HG03558 (cell line): ENCODE measurements around the gene GRM7.

Experiments used
- ATAC-seq: cut with Tn5 transposase; IDR thresholded peaks from one replicate; pipeline ENCODE4 v1.9.1; 2021; ENCODE audit warnings: moderate number of reproducible peaks; ENCODE audit not compliant: unreplicated experiment; ENCODE audit errors: extremely low read depth

GRM7 gene

DNA sequence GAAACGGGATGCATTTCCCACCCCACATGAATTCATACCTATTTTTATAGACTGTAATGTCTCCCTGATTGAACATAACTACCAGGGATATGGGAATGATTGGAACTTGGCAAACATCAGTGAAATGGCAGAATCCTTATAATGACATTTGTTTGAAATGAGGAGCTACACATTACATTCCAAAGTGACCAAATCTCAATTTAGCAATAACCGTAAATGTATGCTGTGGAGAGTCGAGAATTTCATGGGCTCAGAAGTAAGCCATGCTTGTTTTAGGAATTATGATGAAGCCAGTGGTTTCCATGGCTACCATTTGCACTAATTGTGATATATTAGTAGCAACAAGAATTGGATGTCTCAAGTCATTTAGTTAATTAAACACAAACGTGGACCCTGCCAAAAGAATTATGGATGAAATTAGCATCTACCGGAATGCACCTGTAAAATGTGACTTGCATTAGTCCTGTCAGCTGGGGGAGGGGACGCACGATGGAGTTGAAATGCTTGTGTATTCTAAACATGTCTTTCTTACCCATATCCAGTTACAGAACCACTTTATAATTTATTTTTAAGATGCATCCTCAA is 760.2 kb downstream of the GRM7 start:
- ATAC-seq = no peak

DNA sequence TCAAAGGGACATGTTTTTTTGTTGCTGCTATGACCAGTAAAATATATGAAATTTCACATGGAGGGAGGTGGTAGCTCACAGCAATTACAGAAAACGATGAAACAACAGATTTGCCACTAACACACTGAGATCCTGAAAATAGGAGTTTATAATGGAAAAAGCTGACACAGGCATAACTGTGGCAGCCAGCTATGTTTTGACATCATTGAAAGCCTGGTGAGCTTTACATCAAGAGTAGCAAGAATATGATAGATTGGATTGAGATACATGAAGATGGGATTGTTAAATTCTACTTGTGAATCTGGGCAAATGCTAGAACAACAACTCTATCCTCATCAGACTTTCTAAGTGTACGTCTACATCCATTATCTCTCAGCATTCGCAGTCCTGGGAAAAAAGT is 760.7 kb downstream of the GRM7 start:
- no peak for ATAC-seq

DNA sequence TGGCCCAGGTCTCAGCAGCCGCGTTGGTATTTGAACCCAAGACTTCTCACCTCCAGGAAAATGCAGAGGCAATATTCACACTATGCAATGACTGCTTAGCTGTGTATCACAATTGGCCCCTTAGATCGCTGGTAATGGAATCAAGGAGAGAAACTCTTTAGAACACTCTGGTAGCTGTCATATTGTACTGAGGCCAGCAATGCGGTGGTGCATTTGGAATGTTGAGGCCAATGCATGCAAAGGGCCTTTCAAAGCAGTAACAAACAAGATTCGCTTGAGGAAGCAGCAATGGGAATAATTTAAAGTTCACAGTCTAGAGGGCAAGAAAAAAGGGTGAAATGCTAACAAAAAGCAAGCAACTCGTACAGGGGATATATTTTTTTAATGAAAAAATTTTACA is 764.1 kb downstream of the GRM7 start:
- no peak for ATAC-seq

DNA sequence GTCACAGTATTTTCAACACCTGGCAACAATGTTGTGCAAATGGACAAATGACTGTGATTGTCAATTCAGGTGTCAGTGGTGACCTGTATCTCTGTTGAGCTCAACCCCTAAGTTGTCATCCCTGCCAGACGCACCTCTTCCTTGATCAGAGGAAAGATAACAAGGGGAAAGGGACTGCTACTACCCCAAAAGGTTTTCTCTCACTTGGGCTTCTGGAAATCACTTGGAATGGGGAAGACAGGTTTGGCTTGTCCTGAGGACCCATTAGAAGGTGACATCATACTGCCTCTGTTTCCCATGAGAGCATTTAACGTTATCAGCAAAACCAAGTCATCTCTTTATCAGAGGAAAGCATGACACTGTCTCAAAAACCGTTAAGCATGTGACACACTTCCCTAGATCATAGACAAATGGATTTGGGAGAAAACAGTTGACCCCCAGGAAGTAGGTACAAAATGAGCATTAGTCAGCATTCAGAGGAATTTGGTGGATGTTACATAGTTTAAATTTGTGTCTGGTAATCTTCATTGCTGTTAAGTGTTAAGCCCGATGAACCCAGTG is 769.5 kb downstream of the GRM7 start:
- ATAC-seq = no peak

DNA sequence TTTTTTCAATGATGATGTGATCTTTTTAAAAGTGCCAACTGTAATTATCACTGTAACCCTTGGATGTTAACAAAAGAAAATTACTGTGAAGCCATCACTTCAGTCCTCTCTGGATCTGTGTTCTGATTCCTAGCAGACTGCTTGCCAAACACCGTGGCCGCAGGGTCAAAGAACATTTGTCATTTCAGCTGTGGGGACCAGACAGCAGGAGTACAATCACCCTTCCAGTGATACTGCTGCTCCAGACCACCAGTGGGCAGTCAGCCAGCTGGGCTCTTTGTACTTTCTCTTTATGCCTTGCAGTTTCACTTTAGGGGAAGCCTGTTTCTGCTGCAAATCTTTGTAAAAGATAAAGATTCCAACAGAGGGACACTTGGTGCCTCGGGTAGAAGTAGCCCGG is 770.0 kb downstream of the GRM7 start:
- no peak for ATAC-seq

DNA sequence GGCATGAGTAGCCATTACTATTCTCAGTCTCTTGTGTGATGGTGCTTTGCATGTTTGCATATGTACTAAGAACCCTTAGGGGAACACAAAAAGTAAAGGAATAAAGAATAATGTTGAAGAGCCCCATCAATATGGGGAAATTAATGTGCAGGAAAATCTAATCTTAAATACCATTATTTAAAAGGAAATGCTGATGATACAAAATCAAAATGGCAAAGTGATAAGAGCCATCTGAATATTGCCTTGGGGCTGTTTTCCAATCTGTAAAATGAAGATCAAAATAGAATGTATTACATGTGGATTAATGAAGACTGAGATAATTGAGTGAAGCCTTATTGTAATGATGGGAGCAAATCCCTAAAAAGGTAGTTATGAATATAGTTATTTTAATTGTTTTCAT is 771.4 kb downstream of the GRM7 start:
- no peak for ATAC-seq

DNA sequence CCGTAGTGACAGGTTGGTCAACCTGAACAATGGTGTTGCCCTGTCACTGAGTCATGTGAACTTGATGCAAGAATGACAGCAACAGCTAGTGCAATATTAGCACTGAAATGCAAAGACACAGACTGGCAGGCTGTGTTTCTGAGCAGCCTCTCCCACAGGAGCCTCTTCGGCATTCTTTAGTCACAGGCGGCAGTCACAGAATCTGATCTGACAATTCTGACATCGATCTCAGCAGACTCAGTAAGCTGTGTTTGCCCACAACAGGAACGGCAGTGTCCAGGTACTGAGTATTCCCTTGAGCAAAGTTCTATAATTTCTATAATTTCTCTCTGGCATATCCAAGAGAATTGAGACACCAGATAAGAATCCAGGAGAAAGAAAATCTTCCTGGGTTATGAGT is 776.8 kb downstream of the GRM7 start:
- no peak for ATAC-seq

DNA sequence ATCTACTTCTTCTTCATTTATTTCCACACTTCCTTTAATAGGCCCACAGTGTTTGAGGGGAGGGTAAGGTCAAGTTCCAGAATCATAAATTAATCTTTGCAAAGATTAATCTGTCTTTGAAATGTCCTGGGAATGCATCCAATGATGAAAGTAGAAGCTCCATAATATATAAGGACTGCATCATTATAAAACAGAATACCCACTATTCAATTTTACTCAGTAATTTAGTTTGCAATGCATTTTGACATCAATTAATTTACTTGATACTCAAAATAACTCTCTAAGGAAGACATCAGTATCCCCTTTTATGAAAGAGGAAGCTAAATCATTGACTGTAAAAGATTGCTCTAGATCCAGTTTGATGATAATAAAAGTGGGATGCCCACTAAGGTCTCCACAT is 777.2 kb downstream of the GRM7 start:
- ATAC-seq = no peak

DNA sequence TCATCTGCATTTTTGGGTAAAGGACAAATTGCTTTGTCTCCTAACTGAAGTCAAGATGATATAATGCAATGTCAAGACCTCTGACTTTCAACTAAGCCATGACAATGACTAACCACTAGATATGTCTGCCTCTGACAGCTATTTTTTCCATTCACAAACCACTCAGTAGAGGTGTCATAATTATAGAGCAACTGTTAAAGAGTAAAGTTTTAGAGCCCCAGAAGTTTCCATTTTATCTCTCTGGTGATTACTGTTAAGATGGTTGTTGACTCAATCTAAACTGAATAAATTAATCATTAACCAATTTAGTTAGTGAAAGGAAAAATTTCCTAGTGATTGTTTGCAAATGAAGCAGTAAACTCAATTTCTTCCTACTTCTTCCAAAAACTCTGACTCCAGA is 779.9 kb downstream of the GRM7 start:
- ATAC-seq = no peak

DNA sequence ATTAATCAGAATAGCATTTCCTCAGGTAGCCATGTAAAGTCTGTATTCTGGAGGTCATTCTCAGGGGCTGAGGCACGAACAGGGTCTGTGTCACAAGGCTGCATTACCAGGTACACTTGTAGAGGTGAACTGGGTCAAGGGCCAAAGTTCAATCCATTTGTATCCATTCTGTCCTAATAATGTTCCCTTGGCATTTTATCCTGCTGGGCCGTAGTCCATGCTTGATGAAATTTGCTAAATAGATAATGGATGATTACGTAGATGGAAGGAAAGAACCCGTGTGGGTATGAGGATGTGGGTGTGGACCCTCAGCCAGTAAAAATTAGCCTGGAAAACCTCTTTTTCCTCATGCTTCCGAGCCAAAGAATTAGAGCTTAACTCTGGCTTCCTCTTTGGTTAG is 785.9 kb downstream of the GRM7 start:
- no peak for ATAC-seq

DNA sequence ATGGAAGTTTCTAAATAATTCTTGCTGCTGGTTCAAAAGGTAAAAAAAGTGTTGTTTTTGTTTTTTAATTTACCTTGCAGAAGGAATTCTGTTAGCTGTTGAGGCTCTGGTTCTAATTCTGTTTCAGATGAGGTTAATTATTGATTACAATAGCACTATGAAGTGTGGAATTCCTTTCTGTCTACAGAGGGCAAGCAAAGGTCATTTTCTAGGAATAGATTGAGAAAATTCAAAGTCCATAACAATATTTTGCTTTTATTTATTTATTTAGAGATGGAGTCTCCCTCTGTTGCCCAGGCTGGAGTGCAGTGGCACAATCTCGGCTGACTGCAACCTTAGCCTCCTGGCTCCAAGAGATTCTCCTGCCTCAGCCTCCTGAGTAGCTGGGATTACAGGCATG is 789.6 kb downstream of the GRM7 start:
- ATAC-seq = no peak

DNA sequence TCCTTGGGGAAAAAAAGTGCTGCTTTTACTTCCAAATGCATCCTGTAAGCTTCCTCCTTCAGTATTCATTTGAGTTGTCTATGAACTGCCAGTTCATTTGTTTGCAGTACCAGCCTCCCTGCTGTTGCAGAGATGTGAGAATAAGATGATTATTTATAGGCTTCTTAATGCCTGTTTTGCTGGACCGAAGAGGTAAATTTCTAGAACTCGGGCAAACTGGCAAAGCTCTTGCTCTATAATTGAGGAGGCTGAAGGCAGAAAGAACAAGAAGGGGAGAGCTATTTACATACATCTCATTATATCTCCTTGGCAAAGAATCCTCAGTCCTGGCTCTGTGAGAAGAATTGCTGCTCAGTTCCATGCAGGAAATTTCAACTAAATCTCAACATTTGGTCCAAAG is 790.4 kb downstream of the GRM7 start:
- ATAC-seq = no peak

DNA sequence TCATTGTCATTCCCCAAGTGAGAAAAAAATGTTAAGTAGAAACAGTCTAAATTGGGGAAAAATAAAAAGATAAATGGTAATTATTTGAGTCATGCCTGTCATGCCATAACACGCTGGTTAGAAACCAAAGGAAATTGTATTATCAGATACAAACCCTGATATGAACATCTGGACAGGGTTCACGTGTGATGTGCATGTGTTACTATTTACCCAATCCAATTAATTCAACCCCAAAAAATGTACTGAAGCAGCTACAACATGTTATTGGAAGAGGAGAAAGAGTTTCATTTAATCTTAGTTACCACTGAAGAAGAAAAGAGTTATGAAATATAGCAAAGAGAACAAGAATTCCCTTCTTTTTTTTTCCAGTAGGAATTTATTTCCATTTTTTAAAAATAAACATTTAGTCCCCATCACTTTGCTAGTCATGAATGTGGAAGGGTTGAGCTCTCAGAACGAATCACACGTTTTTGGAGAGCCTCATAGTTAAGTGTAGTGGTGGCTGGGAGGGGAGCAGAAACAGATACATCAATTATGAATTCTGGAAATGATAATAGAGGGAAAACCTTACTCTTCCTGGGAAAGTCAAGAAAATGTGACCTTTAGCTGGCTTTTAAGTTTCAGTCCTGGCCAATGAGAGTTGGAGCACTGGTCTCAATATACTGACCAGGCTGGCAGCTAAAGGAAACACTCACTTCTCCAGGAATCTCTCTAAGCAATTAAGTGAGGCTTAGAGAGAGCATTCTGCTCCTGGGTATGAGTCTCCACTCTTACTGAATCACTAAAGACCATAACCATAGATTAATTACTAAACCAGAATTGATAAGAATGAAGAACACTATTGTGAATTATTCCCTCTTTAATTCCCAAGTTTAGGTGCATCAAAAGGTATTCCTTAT is 796.5 kb downstream of the GRM7 start:
- no peak for ATAC-seq

DNA sequence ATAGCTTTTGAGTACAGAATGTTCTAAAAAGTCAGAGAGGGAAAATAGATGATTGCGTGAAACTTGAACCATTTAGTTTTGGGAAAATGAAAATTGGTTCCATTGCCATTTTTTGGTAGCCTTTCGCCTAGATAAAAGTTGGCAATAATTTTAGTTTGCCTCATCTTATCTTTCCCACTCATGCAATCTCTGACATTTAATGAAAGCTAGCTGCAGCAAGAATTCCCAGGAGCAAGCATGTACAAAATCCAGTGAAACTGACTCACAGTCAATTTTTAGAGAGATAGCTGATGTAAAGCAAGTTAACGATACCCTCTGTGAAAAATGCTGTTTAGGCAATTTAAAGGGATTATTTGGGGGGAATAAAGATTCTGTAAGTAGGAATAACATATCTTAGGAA is 797.4 kb downstream of the GRM7 start:
- no peak for ATAC-seq

DNA sequence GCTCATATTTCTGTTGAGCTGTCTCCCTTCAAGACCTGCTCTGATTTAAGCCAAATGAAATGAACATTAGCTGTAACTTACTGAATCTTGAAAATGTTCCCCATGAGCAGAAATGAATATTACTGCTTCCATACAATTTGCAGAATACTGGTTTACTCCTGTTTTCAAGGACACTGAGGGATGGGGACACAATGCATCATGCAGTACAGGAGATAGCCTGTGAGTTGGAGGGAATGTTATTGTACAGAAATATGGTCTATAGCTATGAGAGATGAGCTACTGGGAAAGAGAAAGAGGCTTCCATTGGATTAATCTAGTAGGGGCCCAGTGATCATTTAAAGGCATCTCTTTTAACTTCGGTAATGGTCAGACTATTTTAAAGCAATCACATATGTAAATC is 798.2 kb downstream of the GRM7 start:
- ATAC-seq = no peak

DNA sequence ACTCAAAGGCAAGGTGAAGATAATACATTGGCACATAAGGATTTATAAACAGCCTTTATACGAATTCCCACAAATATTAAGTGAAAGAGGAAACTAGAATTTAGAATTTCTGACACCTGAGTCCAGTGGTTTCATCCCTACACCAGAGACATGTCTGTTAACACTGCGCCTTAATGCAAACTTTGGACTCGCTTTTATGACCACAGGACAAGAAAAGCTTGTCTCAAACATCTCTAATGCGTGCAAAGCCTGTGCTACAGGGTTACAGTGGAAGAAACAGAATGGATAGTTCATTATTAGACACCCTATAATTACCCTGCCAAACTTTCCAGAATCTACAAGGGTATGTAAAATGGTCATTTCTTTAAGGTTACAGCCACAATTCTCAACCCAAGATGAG is 802.9 kb downstream of the GRM7 start:
- ATAC-seq = no peak

DNA sequence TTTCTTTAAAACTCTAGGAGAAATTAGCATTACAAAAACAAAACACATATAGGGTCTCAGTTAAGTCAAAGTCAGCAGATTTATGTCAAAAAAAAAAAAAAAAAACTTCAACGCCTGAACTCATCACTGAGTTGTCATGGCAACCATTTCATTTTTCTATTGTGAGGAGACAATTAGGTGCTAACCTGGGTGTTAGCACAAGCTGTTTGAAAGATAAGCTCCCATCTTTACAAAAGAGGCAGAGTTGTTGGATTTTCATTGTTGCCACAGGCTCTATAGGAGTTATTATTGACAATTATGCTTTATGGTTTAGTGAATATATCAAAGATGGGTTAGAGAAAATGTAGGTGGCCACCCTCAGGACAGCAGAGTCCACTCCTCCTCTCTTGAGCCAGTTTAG is 806.9 kb downstream of the GRM7 start:
- no peak for ATAC-seq

DNA sequence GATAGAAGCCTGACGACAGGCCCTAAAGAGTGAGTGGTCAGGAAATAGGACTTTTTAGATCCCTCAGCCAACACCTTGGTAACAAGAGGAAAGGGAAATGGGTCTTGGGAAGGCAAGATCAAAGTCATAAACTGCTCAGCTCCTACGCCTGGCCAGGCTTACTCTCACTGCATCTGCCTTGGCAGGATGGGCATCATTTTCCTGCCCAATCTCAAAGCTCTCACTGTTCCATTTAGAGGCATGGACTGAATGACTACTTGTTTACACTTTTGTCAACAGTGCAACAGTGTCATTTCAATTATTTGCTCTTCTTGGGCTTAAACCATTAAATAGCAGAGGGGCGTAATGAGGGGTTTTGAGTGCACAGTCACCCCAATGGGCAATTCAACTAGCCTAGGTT is 808.7 kb downstream of the GRM7 start:
- ATAC-seq = no peak

DNA sequence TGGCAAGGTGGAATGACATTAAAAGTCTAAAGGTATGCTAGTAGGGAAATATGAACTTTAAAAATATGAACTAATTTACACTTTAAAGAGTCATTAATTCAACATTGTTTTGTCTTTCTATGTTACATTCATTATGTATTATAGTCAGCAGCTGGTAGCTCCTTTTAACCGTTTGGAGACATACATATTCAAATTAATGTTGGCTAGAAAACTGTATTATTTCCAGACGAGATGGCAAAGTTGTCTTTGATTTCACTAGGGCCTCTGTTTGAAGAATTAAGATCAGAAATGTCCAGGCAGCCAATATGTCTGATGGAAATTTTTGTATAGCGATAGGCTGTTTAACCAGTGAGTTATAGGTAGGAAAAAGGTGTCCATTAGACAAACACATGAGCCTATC is 817.6 kb downstream of the GRM7 start:
- no peak for ATAC-seq

DNA sequence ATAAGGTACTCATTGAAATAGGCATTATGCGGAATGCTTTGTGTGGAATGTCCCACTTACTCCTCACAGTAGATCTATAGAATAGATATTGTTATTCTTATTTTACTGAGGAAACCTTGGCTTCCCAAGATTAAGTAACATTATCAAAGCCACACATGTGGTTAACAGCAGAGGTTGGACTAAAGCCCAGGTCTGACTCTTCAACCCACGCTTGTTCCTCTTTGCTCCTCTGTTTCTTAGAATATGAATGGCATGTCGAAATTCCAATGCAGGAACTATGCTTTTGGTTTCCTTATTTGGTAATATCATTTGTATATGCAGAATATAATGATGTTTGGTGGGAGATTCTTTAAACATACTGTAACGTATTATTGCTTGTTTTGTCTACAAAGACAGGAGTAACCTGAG is 821.9 kb downstream of the GRM7 start:
- no peak for ATAC-seq

DNA sequence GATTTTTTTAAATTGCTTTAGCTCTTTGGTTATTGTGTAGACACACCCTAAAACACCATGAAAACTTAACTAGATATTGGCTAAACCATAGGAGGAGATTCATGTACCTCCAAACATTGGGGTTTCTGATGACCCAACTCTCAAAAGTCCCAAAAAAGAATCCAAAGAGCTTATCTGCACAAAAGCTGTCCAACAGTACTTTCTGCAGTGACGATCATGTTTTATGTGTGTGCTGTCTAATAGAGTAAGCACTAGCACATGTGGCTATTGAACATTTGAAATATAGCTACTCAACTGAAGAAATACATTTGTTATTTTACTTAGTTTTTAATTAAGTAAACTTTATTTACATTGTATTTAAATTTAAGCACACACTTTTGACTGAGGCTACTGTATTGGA is 822.5 kb downstream of the GRM7 start:
- no peak for ATAC-seq

DNA sequence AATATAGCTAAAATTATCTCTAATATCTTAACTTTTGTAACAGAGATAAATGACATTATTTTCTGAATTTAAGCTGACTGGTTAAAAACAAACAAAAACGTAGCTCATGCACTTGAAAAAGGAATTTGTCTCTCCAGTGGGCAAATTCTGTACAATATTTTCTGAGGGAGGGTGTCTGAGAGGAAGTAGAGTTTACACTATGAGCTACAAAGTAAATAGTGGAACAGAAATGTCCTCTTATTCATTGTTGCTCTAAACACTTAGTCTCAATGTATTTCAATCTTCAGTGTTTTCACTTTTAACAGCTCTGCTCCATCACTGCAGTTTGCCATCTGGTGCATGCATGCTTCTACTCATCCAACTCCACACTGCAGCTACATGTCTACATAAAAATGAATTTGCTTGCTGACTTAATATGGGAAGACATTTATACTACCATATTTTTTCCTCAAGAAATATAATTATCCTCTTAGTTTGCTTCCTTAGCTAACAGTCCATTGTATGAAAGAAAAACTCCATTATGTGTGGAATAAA is 823.3 kb downstream of the GRM7 start:
- no peak for ATAC-seq
